Central memory CD8-positive, alpha-beta T cell (primary cell): ENCODE results near the gene STK39.

Experiments
- ATAC-seq: fragments of 150-1000 bp; cut with Tn5 transposase; replicated peaks from 2 replicates; pipeline ENCODE4 v1.10.0; 2022; ENCODE audit warnings: mild to moderate bottlenecking, moderate FRiP score, moderate number of reproducible peaks; ENCODE audit not compliant: poor library complexity, severe bottlenecking; ENCODE audit errors: extremely low read depth
- DNase-seq, 2 donors: peaks; one replicate each; pipeline ENCODE4 v3.0.0; 2021; ENCODE audit warnings: low spot score in 2 of 2
- H3K27ac Mint-ChIP-seq: one replicate; pipeline ENCODE4 v1.8.0; 2022; ENCODE audit warnings: low read depth, mild to moderate bottlenecking, moderate library complexity, mixed read lengths
- H3K27me3 Mint-ChIP-seq: one replicate; pipeline ENCODE4 v1.8.0; 2022; ENCODE audit warnings: mixed read lengths
- H3K36me3 Mint-ChIP-seq: one replicate; pipeline ENCODE4 v1.8.0; 2022; ENCODE audit warnings: mild to moderate bottlenecking, moderate library complexity, mixed read lengths; ENCODE audit not compliant: insufficient read depth
- H3K4me1 Mint-ChIP-seq: one replicate; pipeline ENCODE4 v1.8.0; 2022; ENCODE audit warnings: mixed read lengths
- H3K4me3 Mint-ChIP-seq: one replicate; pipeline ENCODE4 v1.8.0; 2022; ENCODE audit warnings: mild to moderate bottlenecking, moderate library complexity, mixed read lengths
- H3K9me3 Mint-ChIP-seq: one replicate; pipeline ENCODE4 v1.8.0; 2022; ENCODE audit warnings: mixed read lengths

STK39 gene

GRCh38 chr2:168169097-168169745 lies 78.2 kb downstream of the STK39 start:
- Mint-ChIP-seq H3K27me3 (no peaks in the 10 kb centered on the region), H3K4me1 (peaks cover 47% of the 10 kb centered on the region), H3K9me3 (no peaks in the 10 kb centered on the region), H3K36me3 (peaks cover 17% of the 10 kb centered on the region), H3K4me3 (no peak overlapping the region), H3K27ac (no peak overlapping the region)
- ATAC-seq (no peak), DNase-seq (no peak)

GRCh38 chr2:168167511-168168263 lies 79.7 kb downstream of the STK39 start:
- no peak for DNase-seq
- H3K9me3 Mint-ChIP-seq, result no peaks in the 10 kb centered on the region
- peaks cover 26% of the 10 kb centered on the region for H3K36me3 Mint-ChIP-seq
- no peak for ATAC-seq
- no peaks in the 10 kb centered on the region for H3K27me3 Mint-ChIP-seq
- no peak overlapping the region for H3K27ac Mint-ChIP-seq
- no peak overlapping the region for H3K4me3 Mint-ChIP-seq
- H3K4me1 Mint-ChIP-seq, result peaks cover 53% of the 10 kb centered on the region

- Mint-ChIP-seq H3K4me3 (no peak overlapping the region), H3K9me3 (no peaks in the 10 kb centered on the region), H3K27me3 (no peaks in the 10 kb centered on the region), H3K27ac (peak overlapping the region; percentile 2), H3K4me1 (peaks cover 53% of the 10 kb centered on the region), H3K36me3 (peaks cover 26% of the 10 kb centered on the region)
- no peak for DNase-seq
- no peak for ATAC-seq
These were observed 80.4 kb downstream of the STK39 start for GRCh38 chr2:168166902-168167510.

- Mint-ChIP-seq H3K27me3 (no peaks in the 10 kb centered on the region), H3K36me3 (peaks cover 29% of the 10 kb centered on the region), H3K4me3 (no peak overlapping the region), H3K4me1 (peaks cover 53% of the 10 kb centered on the region), H3K9me3 (no peaks in the 10 kb centered on the region), H3K27ac (peak overlapping the region; percentile 2)
- ATAC-seq, result no peak
- no peak for DNase-seq
These were observed 81.2 kb downstream of the STK39 start for GRCh38 chr2:168165985-168166901.

- Mint-ChIP-seq H3K9me3 (no peaks in the 10 kb centered on the region), H3K4me3 (no peak overlapping the region), H3K36me3 (peaks cover 31% of the 10 kb centered on the region), H3K4me1 (peaks cover 46% of the 10 kb centered on the region), H3K27me3 (no peaks in the 10 kb centered on the region), H3K27ac (no peak overlapping the region)
- DNase-seq, result no peak
- no peak for ATAC-seq
These were observed 82.0 kb downstream of the STK39 start for GRCh38 chr2:168165397-168165796.

- Mint-ChIP-seq H3K4me3 (no peak overlapping the region), H3K4me1 (peaks cover 28% of the 10 kb centered on the region), H3K27me3 (no peaks in the 10 kb centered on the region), H3K9me3 (no peaks in the 10 kb centered on the region), H3K27ac (no peak overlapping the region), H3K36me3 (peaks cover 32% of the 10 kb centered on the region)
- DNase-seq (no peak), ATAC-seq (no peak)
These were observed 86.5 kb downstream of the STK39 start for GRCh38 chr2:168160897-168161296.

GRCh38 chr2:168159754-168160585 lies 87.4 kb downstream of the STK39 start:
- DNase-seq (no peak), ATAC-seq (no peak)
- Mint-ChIP-seq H3K9me3 (no peaks in the 10 kb centered on the region), H3K4me1 (peaks cover 38% of the 10 kb centered on the region), H3K27me3 (no peaks in the 10 kb centered on the region), H3K36me3 (peaks cover 32% of the 10 kb centered on the region), H3K4me3 (no peak overlapping the region), H3K27ac (no peak overlapping the region)

- H3K9me3 Mint-ChIP-seq, result no peaks in the 10 kb centered on the region
- no peak for ATAC-seq
- peaks cover 35% of the 10 kb centered on the region for H3K4me1 Mint-ChIP-seq
- H3K4me3 Mint-ChIP-seq, result no peak overlapping the region
- H3K27me3 Mint-ChIP-seq, result no peaks in the 10 kb centered on the region
- H3K27ac Mint-ChIP-seq, result no peak overlapping the region
- no peak for DNase-seq
- peaks cover 28% of the 10 kb centered on the region for H3K36me3 Mint-ChIP-seq
These were observed 88.8 kb downstream of the STK39 start for GRCh38 chr2:168158586-168158985.

GRCh38 chr2:168157926-168158325 lies 89.5 kb downstream of the STK39 start:
- H3K27ac Mint-ChIP-seq, result no peak overlapping the region
- H3K4me3 Mint-ChIP-seq, result no peak overlapping the region
- H3K36me3 Mint-ChIP-seq, result peaks cover 23% of the 10 kb centered on the region
- no peak for ATAC-seq
- no peak for DNase-seq
- peaks cover 33% of the 10 kb centered on the region for H3K4me1 Mint-ChIP-seq
- no peaks in the 10 kb centered on the region for H3K9me3 Mint-ChIP-seq
- no peaks in the 10 kb centered on the region for H3K27me3 Mint-ChIP-seq

GRCh38 chr2:168157070-168157469 lies 90.3 kb downstream of the STK39 start:
- DNase-seq (no peak), ATAC-seq (no peak)
- Mint-ChIP-seq H3K4me3 (no peak overlapping the region), H3K27me3 (no peaks in the 10 kb centered on the region), H3K27ac (no peak overlapping the region), H3K9me3 (no peaks in the 10 kb centered on the region), H3K36me3 (peaks cover 19% of the 10 kb centered on the region), H3K4me1 (peaks cover 38% of the 10 kb centered on the region)

- Mint-ChIP-seq H3K9me3 (no peaks in the 10 kb centered on the region), H3K4me1 (peaks cover 39% of the 10 kb centered on the region), H3K27ac (no peak overlapping the region), H3K27me3 (no peaks in the 10 kb centered on the region), H3K36me3 (peaks cover 18% of the 10 kb centered on the region), H3K4me3 (no peak overlapping the region)
- no peak for DNase-seq
- no peak for ATAC-seq
These were observed 90.7 kb downstream of the STK39 start for GRCh38 chr2:168156661-168157060.

- Mint-ChIP-seq H3K27me3 (no peaks in the 10 kb centered on the region), H3K4me1 (peaks cover 43% of the 10 kb centered on the region), H3K27ac (peak overlapping the region; percentile 6), H3K4me3 (no peak overlapping the region), H3K36me3 (peaks cover 14% of the 10 kb centered on the region), H3K9me3 (no peaks in the 10 kb centered on the region)
- ATAC-seq, result no peak
- no peak for DNase-seq
These were observed 91.7 kb downstream of the STK39 start for GRCh38 chr2:168155680-168156079.
